ENCODE measurements around the gene ACAA2.

The ACAA2 gene

DNA sequence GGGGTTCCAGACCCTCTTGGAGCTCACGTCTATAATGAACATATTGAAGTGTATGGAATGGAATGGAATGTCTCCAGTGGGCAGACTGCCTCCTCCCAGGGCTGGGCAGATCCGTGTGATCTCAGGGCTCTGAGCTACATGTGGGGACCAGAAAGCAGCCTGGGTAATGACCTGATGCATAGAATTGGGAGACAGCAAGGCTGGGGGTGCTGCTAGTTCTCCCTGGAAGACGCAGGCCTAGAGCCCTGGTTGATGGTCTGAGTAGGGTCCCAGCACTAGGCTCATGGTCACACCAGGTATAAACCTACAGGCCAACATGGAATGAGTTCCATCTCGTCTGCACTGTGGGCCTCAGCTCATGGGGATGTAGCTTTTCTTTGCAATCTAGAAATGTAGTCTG lies 46.7 kb downstream of the ACAA2 start:
- DNase-seq (ENCODE audit: low read depth, low spot score): no peak

DNA sequence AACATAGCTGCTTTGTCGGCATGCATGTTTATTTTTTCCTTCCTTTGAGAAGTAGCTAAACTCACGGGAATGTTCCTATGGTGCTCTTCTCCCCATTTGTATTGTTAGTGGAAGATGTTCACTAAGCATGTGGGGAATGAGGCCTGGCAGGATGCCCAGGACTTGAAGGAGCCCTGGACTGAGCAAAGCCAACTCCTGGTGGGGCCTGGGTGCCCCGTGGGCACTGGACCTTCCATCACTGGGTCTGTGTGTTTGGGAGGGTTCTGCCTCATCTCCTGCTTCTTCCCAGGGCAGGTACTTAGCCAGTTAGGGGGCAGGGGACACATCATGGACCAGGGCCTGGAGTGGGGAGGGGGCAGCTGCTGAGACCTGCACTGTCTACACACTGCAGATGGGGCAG lies 49.3 kb downstream of the ACAA2 start:
- no peak for DNase-seq (ENCODE audit: low read depth, low spot score)

DNA sequence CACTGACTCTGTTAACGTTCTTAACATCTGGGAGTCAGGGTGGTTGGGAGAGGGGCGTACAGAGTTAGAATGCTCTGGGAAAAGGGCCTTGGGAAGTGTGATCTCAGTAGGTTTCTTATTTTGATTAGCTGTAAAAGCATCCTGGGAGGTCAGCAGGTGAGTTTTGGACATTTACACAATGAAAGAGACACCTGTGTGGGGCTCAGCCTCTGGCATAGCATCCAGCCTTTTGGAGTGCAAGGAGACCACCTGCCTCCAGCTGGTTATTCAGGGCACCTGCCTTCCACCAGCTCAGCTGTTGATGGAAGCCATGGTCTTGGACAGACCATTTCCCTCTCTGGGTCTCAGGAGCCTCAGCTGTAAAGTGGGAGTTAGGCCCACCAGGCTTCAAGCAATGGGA lies 49.7 kb downstream of the ACAA2 start:
- DNase-seq (ENCODE audit: low read depth, low spot score): no peak

- no peak for DNase-seq (ENCODE audit: low read depth, low spot score)
These were observed 50.9 kb downstream of the ACAA2 start for GRCh38 chr18:49762191-49763077.

GRCh38 chr18:49761771-49762170 lies 51.6 kb downstream of the ACAA2 start:
- DNase-seq (ENCODE audit: low read depth, low spot score): no peak

DNA sequence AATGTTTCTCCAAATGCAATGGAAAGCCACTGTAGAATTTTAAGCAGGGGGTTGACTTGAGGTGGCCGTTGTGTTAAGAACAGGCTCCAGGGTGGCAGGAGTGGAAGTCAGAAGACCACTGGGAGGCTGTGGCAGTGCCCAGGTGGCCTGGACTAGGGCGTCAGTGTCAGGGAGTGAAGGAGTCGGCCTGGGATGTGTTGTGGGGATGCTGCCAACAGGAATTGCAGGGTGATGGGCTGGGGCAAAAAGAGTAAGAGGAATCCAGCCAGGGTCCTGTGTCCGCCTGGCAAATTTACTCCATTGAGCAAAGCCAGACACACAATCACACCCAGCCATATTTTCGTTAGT lies 55.1 kb downstream of the ACAA2 start:
- no peak for DNase-seq (ENCODE audit: low read depth, low spot score)

- no peak for DNase-seq (ENCODE audit: low read depth, low spot score)
These were observed 55.6 kb downstream of the ACAA2 start for GRCh38 chr18:49757513-49758262.

DNA sequence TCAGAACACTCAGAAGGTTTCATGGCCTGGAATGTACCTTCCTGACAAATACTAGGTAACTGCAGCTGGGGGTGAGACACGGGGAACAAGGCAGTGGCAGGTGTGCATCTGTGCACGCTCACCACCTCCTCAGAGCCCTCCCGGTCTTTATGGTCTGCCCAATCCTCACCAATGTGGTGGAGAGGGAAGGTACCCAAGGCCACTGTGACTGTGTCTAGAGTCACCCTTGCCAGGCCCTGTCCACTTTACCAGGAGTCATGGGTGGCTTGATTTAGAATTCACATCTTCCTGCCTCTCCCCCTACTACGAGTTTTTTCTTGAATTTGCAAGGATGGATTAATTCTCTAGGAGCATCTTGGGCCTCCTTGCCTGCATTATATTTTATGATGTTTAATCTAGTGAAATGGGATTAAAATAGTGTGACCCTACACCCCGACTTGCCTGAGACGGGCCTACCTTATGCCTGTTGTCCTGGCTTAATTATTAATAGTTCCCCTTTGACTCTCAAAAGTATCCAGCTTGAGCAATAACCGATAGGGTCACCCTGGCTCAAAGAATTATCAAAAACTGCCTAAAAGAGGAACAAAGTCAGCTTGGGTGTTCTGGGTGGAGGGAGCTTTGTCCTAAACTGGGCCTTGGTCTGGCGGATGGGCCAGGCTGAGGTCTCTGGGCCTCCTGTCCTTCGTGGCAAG lies 56.5 kb downstream of the ACAA2 start:
- no peak for DNase-seq (ENCODE audit: low read depth, low spot score)

- no peak for DNase-seq (ENCODE audit: low read depth, low spot score)
These were observed 57.2 kb downstream of the ACAA2 start for GRCh38 chr18:49756135-49756534.

DNA sequence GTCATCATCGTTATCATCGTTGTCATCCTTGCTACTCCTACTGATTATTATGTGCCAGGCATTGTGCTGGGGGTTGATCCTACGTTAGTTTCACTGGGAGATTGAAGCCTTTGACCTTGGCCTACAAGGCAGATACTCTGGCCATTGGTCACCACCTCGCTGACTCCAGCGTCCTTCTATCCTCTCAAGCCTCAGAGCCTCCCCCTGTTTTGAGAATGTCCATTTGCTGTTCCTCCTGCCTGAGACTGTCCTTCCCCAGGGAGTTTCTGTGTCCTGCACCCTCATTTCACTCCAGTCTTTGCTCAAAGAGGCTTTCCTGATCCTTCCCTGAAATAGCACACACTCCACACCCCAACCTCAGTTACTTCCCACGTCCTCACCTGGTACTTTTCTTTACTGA lies 57.8 kb downstream of the ACAA2 start:
- DNase-seq (ENCODE audit: low read depth, low spot score): no peak

DNA sequence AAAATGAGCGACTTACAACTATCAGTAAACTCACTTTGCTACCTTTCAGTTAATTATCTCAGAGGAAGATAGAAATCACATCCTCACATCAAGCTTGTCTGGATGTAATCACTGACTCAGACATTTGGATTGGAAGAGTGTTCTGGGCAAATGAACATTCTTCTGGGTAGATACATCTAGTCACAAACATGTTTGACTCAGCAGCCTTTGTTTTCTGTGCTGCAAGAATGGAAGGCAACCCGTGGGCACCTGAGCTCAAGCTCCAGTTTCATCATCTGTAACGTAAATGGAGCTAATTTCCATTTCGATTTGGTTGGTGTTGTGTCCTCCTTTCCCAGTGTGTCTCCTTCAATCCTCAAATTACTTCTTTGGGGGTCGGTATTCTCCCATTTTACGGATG lies 58.5 kb downstream of the ACAA2 start:
- DNase-seq (ENCODE audit: low read depth, low spot score): no peak

DNA sequence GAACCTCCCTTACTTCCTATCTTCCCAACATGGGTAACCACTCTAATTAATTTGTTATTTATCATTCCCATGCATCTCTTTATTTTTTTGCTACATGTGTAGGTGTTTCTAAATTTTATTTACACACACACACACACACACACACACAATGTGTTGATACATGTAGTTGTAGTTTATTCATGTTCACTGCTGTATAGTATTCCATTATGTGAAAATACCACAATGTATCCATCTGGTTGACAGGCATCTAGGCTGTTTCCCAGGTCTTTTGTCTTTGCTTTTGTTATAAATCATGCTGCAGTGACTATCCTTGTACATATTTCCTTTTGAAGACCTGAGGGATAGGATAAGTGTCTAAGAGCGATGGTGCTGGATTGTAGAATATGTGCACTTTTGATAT lies 59.7 kb downstream of the ACAA2 start:
- no peak for DNase-seq (ENCODE audit: low read depth, low spot score)

DNA sequence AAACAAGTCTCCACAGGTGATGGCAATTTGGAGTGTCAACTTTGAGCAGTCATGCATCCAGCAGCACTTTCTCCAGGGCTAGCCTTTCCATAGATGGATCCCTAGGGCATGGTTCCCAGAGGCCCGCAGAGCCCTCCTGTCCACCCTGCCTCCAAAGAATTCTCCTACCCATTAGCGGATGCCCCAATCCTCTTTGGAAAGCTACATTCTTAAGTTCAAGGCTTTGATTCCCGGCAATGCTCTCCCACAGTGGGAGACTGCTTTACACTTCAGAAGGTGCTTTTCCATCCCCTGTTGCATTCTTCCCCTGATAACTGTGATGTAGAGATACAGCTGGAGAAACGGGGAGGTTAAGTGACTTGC lies 61.3 kb downstream of the ACAA2 start:
- DNase-seq (ENCODE audit: low read depth, low spot score): no peak

GRCh38 chr18:49751427-49752094 lies 61.8 kb downstream of the ACAA2 start:
- no peak for DNase-seq (ENCODE audit: low read depth, low spot score)

GRCh38 chr18:49749563-49749962 lies 63.8 kb downstream of the ACAA2 start:
- no peak for DNase-seq (ENCODE audit: low read depth, low spot score)

DNA sequence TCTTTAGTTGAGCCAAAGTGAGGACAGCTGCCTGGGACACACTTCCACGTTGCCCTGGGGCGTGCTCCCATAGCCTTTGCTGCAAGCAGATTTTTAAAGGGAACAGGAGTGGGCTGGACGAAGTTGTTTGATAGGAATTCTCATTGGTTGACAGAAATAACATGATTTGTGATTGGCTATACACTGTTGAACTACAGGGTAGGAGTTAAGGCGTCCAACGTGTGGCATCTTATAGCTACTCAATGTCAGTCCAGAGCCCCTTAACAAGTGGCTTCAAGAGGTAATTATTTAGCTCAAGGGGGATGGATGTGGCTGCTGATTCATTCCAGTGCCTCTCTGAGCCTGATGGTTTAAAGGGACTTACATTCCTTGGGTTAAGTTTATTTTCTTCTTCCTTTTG lies 65.5 kb downstream of the ACAA2 start:
- no peak for DNase-seq (ENCODE audit: low read depth, low spot score)

DNA sequence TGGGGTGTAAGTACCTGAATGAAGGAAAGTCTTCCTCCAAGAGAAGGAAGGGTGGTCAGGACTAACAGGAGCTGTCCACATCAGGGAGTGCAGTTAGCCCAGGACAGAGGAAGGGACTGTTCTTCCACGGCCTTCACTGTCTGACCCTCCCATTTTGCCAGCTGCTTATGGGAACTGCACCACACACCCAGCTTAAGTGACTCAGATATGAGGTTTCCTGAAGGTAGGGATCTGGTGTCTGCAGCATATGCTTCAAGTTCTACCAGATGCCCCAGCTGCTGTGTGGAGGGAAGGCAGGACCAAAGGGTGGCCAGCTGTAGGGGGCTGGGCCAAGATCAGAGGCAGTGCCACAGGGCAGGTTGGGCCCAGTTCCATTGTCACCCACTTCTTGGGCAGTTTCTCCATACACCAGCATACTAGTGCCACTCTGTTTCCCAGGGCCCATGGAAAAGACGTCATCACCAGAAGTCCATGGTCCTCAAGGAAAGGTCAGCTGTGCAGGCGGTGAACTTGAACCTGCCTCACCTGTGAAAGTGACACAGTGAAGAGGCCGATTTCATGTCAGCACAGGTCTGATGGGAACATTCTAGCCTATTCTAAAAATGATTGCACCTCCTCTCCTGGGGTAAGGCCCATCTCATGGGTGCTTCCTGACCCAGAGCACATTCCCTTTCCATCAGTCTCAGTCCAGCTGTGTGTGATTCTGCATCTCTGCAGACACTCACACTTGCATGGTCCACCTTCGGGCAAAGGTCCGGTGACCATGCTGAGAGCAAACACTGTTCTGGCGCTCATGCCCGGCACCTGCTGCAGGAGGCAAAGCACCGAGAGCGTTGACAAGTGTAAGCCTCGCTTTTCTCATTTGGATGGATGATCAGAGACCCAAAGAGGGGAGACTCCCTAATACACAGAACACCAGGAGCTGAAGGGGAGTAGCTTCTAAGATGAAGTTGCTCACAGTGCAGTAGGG lies 68.0 kb downstream of the ACAA2 start:
- no peak for DNase-seq (ENCODE audit: low read depth, low spot score)

- no peak for DNase-seq (ENCODE audit: low read depth, low spot score)
These were observed 68.8 kb downstream of the ACAA2 start for GRCh38 chr18:49744376-49745008.

GRCh38 chr18:49743117-49743567 lies 70.2 kb downstream of the ACAA2 start:
- no peak for DNase-seq (ENCODE audit: low read depth, low spot score)

All from iPS DF 19.7 (cell line).